ENCODE results near the gene RAB18. TPM values are rescaled to one million over a fixed set of nuclear protein-coding genes. Genes with fewer than 3 reads are reported as not detected.
A peak's percentile ranks its signal among the peaks of the same experiment; 100 is the strongest.

The RAB18 gene
- total RNA-seq, result 10 to 100 TPM; 25.6 to 66.1 (median 53.3) TPM
- long read RNA-seq, full-length matches to known transcripts, result 9 of 11 reads
- long read RNA-seq, partial matches to known transcripts, result 2 of 11 reads
- long read RNA-seq, other reads (novel, unspliced or antisense), result 0 of 11 reads

- DNase-seq (peak; percentile 98 to 99 (median 99)), ATAC-seq (peak; percentile 95 to 97 (median 97))
- H3K9me3 ChIP-seq, result no peaks in the 10 kb centered on the region
- no peaks in the 10 kb centered on the region for H3K27me3 ChIP-seq
- peak within 1 kb of the TSS; percentile 71 to 89 (median 81) for H3K27ac ChIP-seq
- intact Hi-C loops (cut with DNase I), result no loop called here
- TF ChIP-seq POLR2A (IDR thresholded peaks at IDR 0.05), result peak; percentile 92
- no peak for TF ChIP-seq CTCF (IDR thresholded peaks at IDR 0.05)
- H3K4me3 ChIP-seq, result peak within 1 kb of the TSS; percentile 60 to 80 (median 76)
- no peaks in the 10 kb centered on the region for H3K36me3 ChIP-seq
- H3K4me1 ChIP-seq, result peaks cover 0 to 25% (median 6%) of the 10 kb centered on the region in 4 donors
- 0% methylated on average over 35 of the region's 71 CpGs for WGBS (ENCODE audit: insufficient coverage, low coverage, low lambda C conversion rate, missing lambda C conversion rate)
Measured at GRCh38 chr10:27504007-27504807, at the start of gene RAB18. Gene RAB18 (plus strand): TSS chr10:27504304. CDS start chr10:27504370, 66 bp downstream.

- H3K27me3 ChIP-seq, result no peaks in the 10 kb centered on the region
- intact Hi-C loops (cut with DNase I), result no loop called here
- ATAC-seq, result no peak
- no peak overlapping the region for H3K4me3 ChIP-seq
- no peak overlapping the region for H3K27ac ChIP-seq
- no peaks in the 10 kb centered on the region for H3K4me1 ChIP-seq
- no peaks in the 10 kb centered on the region for H3K9me3 ChIP-seq
- no peaks in the 10 kb centered on the region for H3K36me3 ChIP-seq
- 60% methylated on average over 3 of the region's 3 CpGs for WGBS (ENCODE audit: insufficient coverage, low coverage, low lambda C conversion rate, missing lambda C conversion rate)
- TF ChIP-seq CTCF (IDR thresholded peaks at IDR 0.05), result no peak
- TF ChIP-seq POLR2A (IDR thresholded peaks at IDR 0.05), result no peak
- no peak for DNase-seq
Measured at GRCh38 chr10:27454837-27455236, 49.3 kb upstream of the RAB18 start.

- Histone ChIP-seq H3K9me3 (no peaks in the 10 kb centered on the region), H3K27ac (no peak overlapping the region), H3K36me3 (no peaks in the 10 kb centered on the region), H3K4me1 (no peaks in the 10 kb centered on the region), H3K27me3 (no peaks in the 10 kb centered on the region), H3K4me3 (no peak overlapping the region)
- DNase-seq (no peak), ATAC-seq (no peak)
- TF ChIP-seq CTCF (IDR thresholded peaks at IDR 0.05) (no peak), POLR2A (IDR thresholded peaks at IDR 0.05) (no peak)
- intact Hi-C loops (cut with DNase I), result no loop called here
- WGBS (ENCODE audit: insufficient coverage, low coverage, low lambda C conversion rate, missing lambda C conversion rate), result 76% methylated on average over 2 of the region's 3 CpGs
Measured at GRCh38 chr10:27457261-27457945, 46.7 kb upstream of the RAB18 start.

- H3K4me1 ChIP-seq, result no peaks in the 10 kb centered on the region
- no peak overlapping the region for H3K4me3 ChIP-seq
- ATAC-seq (no peak), DNase-seq (no peak)
- H3K27me3 ChIP-seq, result no peaks in the 10 kb centered on the region
- no peak overlapping the region for H3K27ac ChIP-seq
- WGBS (ENCODE audit: insufficient coverage, low coverage, low lambda C conversion rate, missing lambda C conversion rate), result 30% methylated on average over 2 of the region's 2 CpGs
- H3K9me3 ChIP-seq, result no peaks in the 10 kb centered on the region
- H3K36me3 ChIP-seq, result no peaks in the 10 kb centered on the region
- TF ChIP-seq POLR2A (IDR thresholded peaks at IDR 0.05) (no peak), CTCF (IDR thresholded peaks at IDR 0.05) (no peak)
- intact Hi-C loops (cut with DNase I), result no loop called here
Measured at GRCh38 chr10:27457966-27458365, 46.1 kb upstream of the RAB18 start.

All from right lobe of liver (tissue), 6 donors.